OCI-LY7 (cell line): ENCODE results near the gene LEAP2.

Experiments used
- EZH2phosphoT487 ChIP-seq: fragments of 200-600 bp; sonication (generic); IDR thresholded peaks from 2 replicates; pipeline ENCODE4 v1.6.1; 2018; ENCODE audit warnings: low read depth, borderline replicate concordance, mild to moderate bottlenecking, mixed run types, antibody characterized with exemption, low read length, moderate library complexity, mixed read lengths
- TF ChIP-seq, protein P1 (sequence below): fragments of 200-600 bp; sonication (generic); conservative IDR thresholded peaks from 2 replicates; pipeline ENCODE4 v1.5.1; 2014; ENCODE audit warnings: mild to moderate bottlenecking, antibody characterized with exemption, low read length, moderate library complexity, mixed read lengths

- TF ChIP-seq, protein P1, sequence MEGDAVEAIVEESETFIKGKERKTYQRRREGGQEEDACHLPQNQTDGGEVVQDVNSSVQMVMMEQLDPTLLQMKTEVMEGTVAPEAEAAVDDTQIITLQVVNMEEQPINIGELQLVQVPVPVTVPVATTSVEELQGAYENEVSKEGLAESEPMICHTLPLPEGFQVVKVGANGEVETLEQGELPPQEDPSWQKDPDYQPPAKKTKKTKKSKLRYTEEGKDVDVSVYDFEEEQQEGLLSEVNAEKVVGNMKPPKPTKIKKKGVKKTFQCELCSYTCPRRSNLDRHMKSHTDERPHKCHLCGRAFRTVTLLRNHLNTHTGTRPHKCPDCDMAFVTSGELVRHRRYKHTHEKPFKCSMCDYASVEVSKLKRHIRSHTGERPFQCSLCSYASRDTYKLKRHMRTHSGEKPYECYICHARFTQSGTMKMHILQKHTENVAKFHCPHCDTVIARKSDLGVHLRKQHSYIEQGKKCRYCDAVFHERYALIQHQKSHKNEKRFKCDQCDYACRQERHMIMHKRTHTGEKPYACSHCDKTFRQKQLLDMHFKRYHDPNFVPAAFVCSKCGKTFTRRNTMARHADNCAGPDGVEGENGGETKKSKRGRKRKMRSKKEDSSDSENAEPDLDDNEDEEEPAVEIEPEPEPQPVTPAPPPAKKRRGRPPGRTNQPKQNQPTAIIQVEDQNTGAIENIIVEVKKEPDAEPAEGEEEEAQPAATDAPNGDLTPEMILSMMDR, result no peak
- no peak for TF ChIP-seq EZH2phosphoT487
Measured at GRCh38 chr5:132876020-132876759, 2.7 kb downstream of the LEAP2 start.
